ENCODE results near the gene BCL11B.
A peak's percentile ranks its signal among the peaks of the same experiment; 100 is the strongest.

The BCL11B gene

GRCh38 chr14:99296517-99296916 lies 24.5 kb upstream of the BCL11B start:
- TF ChIP-seq REST (IDR thresholded peaks at IDR 0.05; ENCODE audit: low read depth) (no peak), TCF12 (IDR thresholded peaks at IDR 0.05; ENCODE audit: low read depth) (no peak), RAD21 (IDR thresholded peaks at IDR 0.05; ENCODE audit: low read depth) (no peak), ZBTB7A (IDR thresholded peaks at IDR 0.05; ENCODE audit: low read depth) (no peak), FOXM1 (IDR thresholded peaks at IDR 0.05; ENCODE audit: borderline replicate concordance, low read depth) (no peak), EP300 (IDR thresholded peaks at IDR 0.05; ENCODE audit: borderline replicate concordance) (no peak), NFIC (IDR thresholded peaks at IDR 0.05) (no peak), CEBPB (IDR thresholded peaks at IDR 0.05) (no peak), TEAD4 (IDR thresholded peaks at IDR 0.05) (no peak), MAX (IDR thresholded peaks at IDR 0.05) (no peak), EGR1 (IDR thresholded peaks at IDR 0.05) (no peak), YY1 (IDR thresholded peaks at IDR 0.05; ENCODE audit: low read depth) (no peak), USF1 (IDR thresholded peaks at IDR 0.05) (no peak), CREB1 (IDR thresholded peaks at IDR 0.05; ENCODE audit: low read depth) (no peak), TAF1 (IDR thresholded peaks at IDR 0.05; ENCODE audit: low read depth) (no peak)

GRCh38 chr14:99289394-99290189 lies 17.6 kb upstream of the BCL11B start:
- no peak for TF ChIP-seq TAF1 (IDR thresholded peaks at IDR 0.05; ENCODE audit: low read depth)
- no peak for TF ChIP-seq EP300 (IDR thresholded peaks at IDR 0.05; ENCODE audit: borderline replicate concordance)
- no peak for TF ChIP-seq CREB1 (IDR thresholded peaks at IDR 0.05; ENCODE audit: low read depth)
- TF ChIP-seq EGR1 (IDR thresholded peaks at IDR 0.05) = no peak
- no peak for TF ChIP-seq CEBPB (IDR thresholded peaks at IDR 0.05)
- TF ChIP-seq TEAD4 (IDR thresholded peaks at IDR 0.05) = no peak
- no peak for TF ChIP-seq REST (IDR thresholded peaks at IDR 0.05; ENCODE audit: low read depth)
- TF ChIP-seq RAD21 (IDR thresholded peaks at IDR 0.05; ENCODE audit: low read depth) = no peak
- no peak for TF ChIP-seq TCF12 (IDR thresholded peaks at IDR 0.05; ENCODE audit: low read depth)
- no peak for TF ChIP-seq FOXM1 (IDR thresholded peaks at IDR 0.05; ENCODE audit: borderline replicate concordance, low read depth)
- no peak for TF ChIP-seq MAX (IDR thresholded peaks at IDR 0.05)
- TF ChIP-seq YY1 (IDR thresholded peaks at IDR 0.05; ENCODE audit: low read depth) = no peak
- no peak for TF ChIP-seq NFIC (IDR thresholded peaks at IDR 0.05)

- peak; percentile 65 for TF ChIP-seq USF1 (IDR thresholded peaks at IDR 0.05)
- no peak for TF ChIP-seq CEBPB (IDR thresholded peaks at IDR 0.05)
Measured at GRCh38 chr14:99288948-99289347, 17.0 kb upstream of the BCL11B start.

- TF ChIP-seq CEBPB (IDR thresholded peaks at IDR 0.05) = no peak
- TF ChIP-seq FOXM1 (IDR thresholded peaks at IDR 0.05; ENCODE audit: borderline replicate concordance, low read depth) = no peak
- TF ChIP-seq NFIC (IDR thresholded peaks at IDR 0.05) = no peak
- no peak for TF ChIP-seq CREB1 (IDR thresholded peaks at IDR 0.05; ENCODE audit: low read depth)
- no peak for TF ChIP-seq ZBTB7A (IDR thresholded peaks at IDR 0.05; ENCODE audit: low read depth)
- no peak for TF ChIP-seq TCF12 (IDR thresholded peaks at IDR 0.05; ENCODE audit: low read depth)
- no peak for TF ChIP-seq YY1 (IDR thresholded peaks at IDR 0.05; ENCODE audit: low read depth)
- TF ChIP-seq USF1 (IDR thresholded peaks at IDR 0.05) = no peak
- TF ChIP-seq REST (IDR thresholded peaks at IDR 0.05; ENCODE audit: low read depth) = no peak
- no peak for TF ChIP-seq TEAD4 (IDR thresholded peaks at IDR 0.05)
- no peak for TF ChIP-seq EP300 (IDR thresholded peaks at IDR 0.05; ENCODE audit: borderline replicate concordance)
- no peak for TF ChIP-seq RAD21 (IDR thresholded peaks at IDR 0.05; ENCODE audit: low read depth)
- no peak for TF ChIP-seq TAF1 (IDR thresholded peaks at IDR 0.05; ENCODE audit: low read depth)
- no peak for TF ChIP-seq MAX (IDR thresholded peaks at IDR 0.05)
- no peak for TF ChIP-seq EGR1 (IDR thresholded peaks at IDR 0.05)
Measured at GRCh38 chr14:99287269-99287942, 15.4 kb upstream of the BCL11B start.

Data from Ishikawa (cell line).